Neural cell (in vitro differentiated cells): ENCODE results near the gene PDE2A. TPM values are rescaled to one million over a fixed set of nuclear protein-coding genes. Genes with fewer than 3 reads are reported as not detected.

ENCODE experiments used
- H2AFZ ChIP-seq: fragments of 200-600, 300-800 bp; sonication (generic), shearing (Covaris generic); 2 replicates; pipeline ENCODE4 v1.6.0; 2014; ENCODE audit warnings: low read depth, mild to moderate bottlenecking, antibody characterized with exemption, low read length, moderate library complexity
- H3F3A ChIP-seq: fragments of 200-600 bp; shearing (Covaris generic); 2 replicates; pipeline ENCODE4 v1.6.1; 2016; ENCODE audit warnings: mild to moderate bottlenecking, moderate library complexity, mixed read lengths, antibody characterized with exemption, low read length; ENCODE audit not compliant: insufficient read depth, poor library complexity, severe bottlenecking
- H3K27ac ChIP-seq: fragments of 200-600, 300-800 bp; sonication (generic), shearing (Covaris generic); 2 replicates; pipeline ENCODE4 v1.5.1; 2014; ENCODE audit warnings: mild to moderate bottlenecking, low read length, moderate library complexity
- H3K27me3 ChIP-seq: fragments of 300-800, 200-600 bp; sonication (generic), shearing (Covaris generic); 2 replicates; pipeline ENCODE4 v1.6.0; 2014; ENCODE audit warnings: mild to moderate bottlenecking, low read depth, low read length, moderate library complexity; ENCODE audit not compliant: insufficient read depth
- H3K36me3 ChIP-seq: fragments of 300-800, 200-600 bp; sonication (generic), shearing (Covaris generic); 2 replicates; pipeline ENCODE4 v1.5.1; 2014; ENCODE audit warnings: mild to moderate bottlenecking, antibody characterized with exemption, low read length, moderate library complexity; ENCODE audit not compliant: insufficient read depth
- H3K4me2 ChIP-seq: fragments of 300-800, 200-600 bp; sonication (generic), shearing (Covaris generic); 2 replicates; pipeline ENCODE4 v1.6.0; 2014; ENCODE audit warnings: mild to moderate bottlenecking, low read length
- H3K4me3 ChIP-seq: fragments of 300-800, 200-600 bp; sonication (generic), shearing (Covaris generic); 2 replicates; pipeline ENCODE4 v1.5.1; 2014; ENCODE audit warnings: mild to moderate bottlenecking, low read length, moderate library complexity
- H3K79me2 ChIP-seq: fragments of 200-600 bp; shearing (Covaris generic); replicated peaks from 2 replicates; pipeline ENCODE4 v1.6.0; 2014; ENCODE audit warnings: mild to moderate bottlenecking, low read length, moderate library complexity; ENCODE audit not compliant: insufficient read depth
- H3K9ac ChIP-seq: fragments of 300-800, 200-600 bp; sonication (generic), shearing (Covaris generic); 2 replicates; pipeline ENCODE4 v1.6.1; 2016; ENCODE audit warnings: mild to moderate bottlenecking, low read length, mixed read lengths
- H3K9me2 ChIP-seq: fragments of 200-600 bp; shearing (Covaris generic); 2 replicates; pipeline ENCODE4 v1.6.1; 2016; ENCODE audit warnings: mild to moderate bottlenecking, low read length, mixed read lengths; ENCODE audit not compliant: insufficient read depth
- H3K9me3 ChIP-seq: fragments of 200-600, 300-800 bp; sonication (generic), shearing (Covaris generic); 2 replicates; pipeline ENCODE4 v1.6.1; 2016; ENCODE audit warnings: mild to moderate bottlenecking, mixed run types, low read length, moderate library complexity, mixed read lengths
- H4K20me1 ChIP-seq: fragments of 200-600 bp; shearing (Covaris generic); 2 replicates; pipeline ENCODE4 v1.6.1; 2016; ENCODE audit warnings: mild to moderate bottlenecking, mixed run types; ENCODE audit not compliant: insufficient read depth
- EP300 ChIP-seq: fragments of 450-650 bp; conservative IDR thresholded peaks from 2 replicates; pipeline ENCODE4 v1.6.1; 2014; ENCODE audit warnings: antibody characterized with exemption, mild to moderate bottlenecking, moderate library complexity; ENCODE audit not compliant: poor library complexity, severe bottlenecking
- EZH2 ChIP-seq: fragments of 200-600, 300-800 bp; shearing (Covaris generic), sonication (generic); IDR thresholded peaks from 2 replicates; pipeline ENCODE4 v1.6.1; 2014; ENCODE audit warnings: antibody characterized with exemption, low read length, borderline replicate concordance, mild to moderate bottlenecking; ENCODE audit not compliant: insufficient read depth, poor library complexity, severe bottlenecking
- MXI1 ChIP-seq: fragments of 450-650 bp; conservative IDR thresholded peaks from 2 replicates; pipeline ENCODE4 v1.6.1; 2014; ENCODE audit warnings: antibody characterized with exemption, mild to moderate bottlenecking; ENCODE audit not compliant: poor library complexity, severe bottlenecking
- POLR2AphosphoS5 ChIP-seq: IDR thresholded peaks from 2 replicates; pipeline ENCODE4 v1.6.1; 2012
- RAD21 ChIP-seq: fragments of 450-650 bp; conservative IDR thresholded peaks from 2 replicates; pipeline ENCODE4 v1.6.1; 2014; ENCODE audit warnings: antibody characterized with exemption, mild to moderate bottlenecking, moderate library complexity
- SMC3 ChIP-seq: fragments of 450-650 bp; conservative IDR thresholded peaks from 2 replicates; pipeline ENCODE4 v1.6.1; 2014; ENCODE audit warnings: antibody characterized with exemption, mild to moderate bottlenecking, moderate library complexity; ENCODE audit not compliant: poor library complexity
- TAF1 ChIP-seq: IDR thresholded peaks from 2 replicates; pipeline ENCODE4 v1.6.1; 2012; ENCODE audit warnings: low read depth
- polyA plus RNA-seq: library from polyadenylated mRNA; depleted of rRNA; stranded (reverse); fragments of >200 nt; gene quantifications from 2 replicates; pipeline ENCODE4 v1.2.3, GENCODE V29; 2014
- TF ChIP-seq, protein P1 (sequence below): IDR thresholded peaks from 2 replicates; pipeline ENCODE4 v1.6.1; 2012; ENCODE audit warnings: borderline replicate concordance
- TF ChIP-seq, protein P2 (sequence below): fragments of 450-650 bp; IDR thresholded peaks from 2 replicates; pipeline ENCODE4 v1.5.1; 2014; ENCODE audit warnings: antibody characterized with exemption, mild to moderate bottlenecking, moderate library complexity; ENCODE audit not compliant: poor library complexity, severe bottlenecking

PDE2A gene
- polyA plus RNA-seq, 1 donor from 2014 or later: 11.6 TPM

DNA sequence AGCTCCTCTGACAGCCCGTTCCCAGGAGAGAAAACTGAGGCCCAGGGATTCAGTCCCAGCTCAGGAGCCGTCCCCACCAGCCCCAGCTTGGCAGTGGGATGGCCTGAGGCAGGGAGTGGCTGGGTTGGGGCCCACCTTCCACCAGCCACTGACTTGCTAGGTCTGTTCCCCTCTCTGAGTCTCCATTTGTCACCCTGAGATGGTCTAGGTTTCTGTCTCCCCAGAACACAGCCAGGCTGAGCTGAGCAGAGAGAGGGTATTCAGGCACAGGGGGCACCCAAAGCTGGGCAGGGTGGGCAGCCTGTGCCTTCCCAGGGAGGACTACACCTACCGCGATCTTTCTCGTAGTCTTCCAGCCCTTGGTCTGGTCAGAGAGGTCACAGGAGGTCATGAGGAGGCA is 95.7 kb downstream of the PDE2A start:
- Histone ChIP-seq H3F3A (no peaks in the 10 kb centered on the region), H4K20me1 (no peaks in the 10 kb centered on the region)

GRCh38 chr11:72578051-72578450 is 96.2 kb downstream of the PDE2A start:
- Histone ChIP-seq H3K4me3 (no peak overlapping the region), H3K27ac (no peak overlapping the region), H3K36me3 (no peaks in the 10 kb centered on the region), H3F3A (no peaks in the 10 kb centered on the region), H3K9me2 (no peaks in the 10 kb centered on the region), H3K9ac (no peak overlapping the region), H3K27me3 (peaks cover under 1% of the 10 kb centered on the region), H3K9me3 (no peaks in the 10 kb centered on the region), H3K4me2 (no peak overlapping the region), H2AFZ (no peak overlapping the region), H4K20me1 (no peaks in the 10 kb centered on the region), H3K79me2 (no peaks in the 10 kb centered on the region)
- TF ChIP-seq SMC3: no peak
- TF ChIP-seq POLR2AphosphoS5: no peak
- TF ChIP-seq, protein P1, sequence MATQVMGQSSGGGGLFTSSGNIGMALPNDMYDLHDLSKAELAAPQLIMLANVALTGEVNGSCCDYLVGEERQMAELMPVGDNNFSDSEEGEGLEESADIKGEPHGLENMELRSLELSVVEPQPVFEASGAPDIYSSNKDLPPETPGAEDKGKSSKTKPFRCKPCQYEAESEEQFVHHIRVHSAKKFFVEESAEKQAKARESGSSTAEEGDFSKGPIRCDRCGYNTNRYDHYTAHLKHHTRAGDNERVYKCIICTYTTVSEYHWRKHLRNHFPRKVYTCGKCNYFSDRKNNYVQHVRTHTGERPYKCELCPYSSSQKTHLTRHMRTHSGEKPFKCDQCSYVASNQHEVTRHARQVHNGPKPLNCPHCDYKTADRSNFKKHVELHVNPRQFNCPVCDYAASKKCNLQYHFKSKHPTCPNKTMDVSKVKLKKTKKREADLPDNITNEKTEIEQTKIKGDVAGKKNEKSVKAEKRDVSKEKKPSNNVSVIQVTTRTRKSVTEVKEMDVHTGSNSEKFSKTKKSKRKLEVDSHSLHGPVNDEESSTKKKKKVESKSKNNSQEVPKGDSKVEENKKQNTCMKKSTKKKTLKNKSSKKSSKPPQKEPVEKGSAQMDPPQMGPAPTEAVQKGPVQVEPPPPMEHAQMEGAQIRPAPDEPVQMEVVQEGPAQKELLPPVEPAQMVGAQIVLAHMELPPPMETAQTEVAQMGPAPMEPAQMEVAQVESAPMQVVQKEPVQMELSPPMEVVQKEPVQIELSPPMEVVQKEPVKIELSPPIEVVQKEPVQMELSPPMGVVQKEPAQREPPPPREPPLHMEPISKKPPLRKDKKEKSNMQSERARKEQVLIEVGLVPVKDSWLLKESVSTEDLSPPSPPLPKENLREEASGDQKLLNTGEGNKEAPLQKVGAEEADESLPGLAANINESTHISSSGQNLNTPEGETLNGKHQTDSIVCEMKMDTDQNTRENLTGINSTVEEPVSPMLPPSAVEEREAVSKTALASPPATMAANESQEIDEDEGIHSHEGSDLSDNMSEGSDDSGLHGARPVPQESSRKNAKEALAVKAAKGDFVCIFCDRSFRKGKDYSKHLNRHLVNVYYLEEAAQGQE: no peak
- no peak for TF ChIP-seq RAD21
- no peak for TF ChIP-seq EP300
- no peak for TF ChIP-seq EZH2
- no peak for TF ChIP-seq MXI1
- TF ChIP-seq, protein P2, sequence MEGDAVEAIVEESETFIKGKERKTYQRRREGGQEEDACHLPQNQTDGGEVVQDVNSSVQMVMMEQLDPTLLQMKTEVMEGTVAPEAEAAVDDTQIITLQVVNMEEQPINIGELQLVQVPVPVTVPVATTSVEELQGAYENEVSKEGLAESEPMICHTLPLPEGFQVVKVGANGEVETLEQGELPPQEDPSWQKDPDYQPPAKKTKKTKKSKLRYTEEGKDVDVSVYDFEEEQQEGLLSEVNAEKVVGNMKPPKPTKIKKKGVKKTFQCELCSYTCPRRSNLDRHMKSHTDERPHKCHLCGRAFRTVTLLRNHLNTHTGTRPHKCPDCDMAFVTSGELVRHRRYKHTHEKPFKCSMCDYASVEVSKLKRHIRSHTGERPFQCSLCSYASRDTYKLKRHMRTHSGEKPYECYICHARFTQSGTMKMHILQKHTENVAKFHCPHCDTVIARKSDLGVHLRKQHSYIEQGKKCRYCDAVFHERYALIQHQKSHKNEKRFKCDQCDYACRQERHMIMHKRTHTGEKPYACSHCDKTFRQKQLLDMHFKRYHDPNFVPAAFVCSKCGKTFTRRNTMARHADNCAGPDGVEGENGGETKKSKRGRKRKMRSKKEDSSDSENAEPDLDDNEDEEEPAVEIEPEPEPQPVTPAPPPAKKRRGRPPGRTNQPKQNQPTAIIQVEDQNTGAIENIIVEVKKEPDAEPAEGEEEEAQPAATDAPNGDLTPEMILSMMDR: no peak

More for the DNA sequence above, 95.7 kb downstream of the PDE2A start:
- TF ChIP-seq POLR2AphosphoS5 (no peak), TAF1 (no peak), RAD21 (no peak), EP300 (no peak), EZH2 (no peak), SMC3 (no peak), MXI1 (no peak)
- TF ChIP-seq, protein P1: no peak
- TF ChIP-seq, protein P2: no peak
- H3K36me3 ChIP-seq: no peaks in the 10 kb centered on the region
- H3K9me2 ChIP-seq: no peaks in the 10 kb centered on the region
- no peak overlapping the region for H3K4me3 ChIP-seq
- H3K9ac ChIP-seq: no peak overlapping the region
- H3K4me2 ChIP-seq: no peak overlapping the region
- no peaks in the 10 kb centered on the region for H3K79me2 ChIP-seq
- H3K27me3 ChIP-seq: peaks cover 5% of the 10 kb centered on the region
- no peaks in the 10 kb centered on the region for H3K9me3 ChIP-seq
- no peak overlapping the region for H2AFZ ChIP-seq
- H3K27ac ChIP-seq: no peak overlapping the region
